PC-3 (cell line): Measurements from ENCODE around the gene PUM2. TPM values are rescaled to one million over a fixed set of nuclear protein-coding genes. Genes with fewer than 3 reads are reported as not detected.
"Not testable (repeated sequence)": the region's sequence is repeated elsewhere in the genome, so short reads cannot be mapped to it uniquely, and the experiment has no call there.

Experiments used
- ATAC-seq: fragments of 200-7000 bp; cut with Tn5 transposase; 2 replicates; pipeline ENCODE4 v1.9.1; 2020; ENCODE audit warnings: mild to moderate bottlenecking, moderate library complexity
- BruUV-seq: library from RNA; stranded (reverse); fragments of 400-500 nt; replicated peaks from 2 replicates; lab custom pipeline; 2021; lab: Mats Ljungman, UMichigan
- CTCF ChIA-PET: fragments of 300-600 bp; sonication (Branson Sonifier 250); formaldehyde crosslinking; loops from one replicate; lab custom pipeline; 2022; ENCODE audit warnings: antibody characterized with exemption; lab: Charles Lee
- POLR2A ChIA-PET: fragments of 300-600 bp; sonication (Branson Sonifier 250); formaldehyde crosslinking; loops from one replicate; lab custom pipeline; 2022; ENCODE audit warnings: antibody characterized with exemption; ENCODE audit not compliant: unreplicated experiment; lab: Charles Lee
- DNase-seq: peaks from one replicate; pipeline ENCODE4 v3.0.0-alpha.2; 2015
- H2AFZ ChIP-seq: fragments of 300-600 bp; sonication (generic); 2 replicates; pipeline ENCODE4 v1.6.0; 2016; ENCODE audit warnings: antibody characterized with exemption, low read length
- H3F3A ChIP-seq: fragments of 300-600 bp; sonication (generic); one replicate; pipeline ENCODE4 v1.6.0; 2017; ENCODE audit warnings: antibody characterized with exemption, low read length, control low read depth, mild to moderate bottlenecking; ENCODE audit not compliant: unreplicated experiment
- H3K27ac ChIP-seq: fragments of 300-600 bp; sonication (generic); 2 replicates; pipeline ENCODE4 v1.5.1; 2016; ENCODE audit warnings: mild to moderate bottlenecking, low read length
- H3K27me3 ChIP-seq: fragments of 300-600 bp; sonication (generic); 2 replicates; pipeline ENCODE4 v1.6.1; 2016; ENCODE audit warnings: low read length, mixed read lengths
- H3K36me3 ChIP-seq: fragments of 300-600 bp; sonication (generic); 2 replicates; pipeline ENCODE4 v1.6.1; 2016; ENCODE audit warnings: low read depth, mixed run types, low read length, mixed read lengths
- H3K4me1 ChIP-seq: fragments of 300-600 bp; sonication (generic); 2 replicates; pipeline ENCODE4 v1.5.1; 2016; ENCODE audit warnings: low read length; ENCODE audit not compliant: insufficient read depth
- H3K4me2 ChIP-seq: fragments of 300-600 bp; sonication (generic); 2 replicates; pipeline ENCODE4 v1.6.0; 2016; ENCODE audit warnings: low read length
- H3K4me3 ChIP-seq: fragments of 300-600 bp; sonication (generic); 2 replicates; pipeline ENCODE4 v1.5.1; 2016; ENCODE audit warnings: mild to moderate bottlenecking, low read length, mixed read lengths
- H3K79me2 ChIP-seq: fragments of 300-600 bp; sonication (generic); 2 replicates; pipeline ENCODE4 v1.6.1; 2017; ENCODE audit warnings: low read length, mixed read lengths
- H3K9ac ChIP-seq: fragments of 300-600 bp; sonication (generic); 2 replicates; pipeline ENCODE4 v1.6.0; 2016; ENCODE audit warnings: mild to moderate bottlenecking, low read length
- H3K9me2 ChIP-seq: fragments of 300-600 bp; sonication (generic); replicated peaks from 2 replicates; pipeline ENCODE4 v1.6.1; 2016; ENCODE audit warnings: mixed run types, low read length, mixed read lengths
- H3K9me3 ChIP-seq: fragments of 300-600 bp; sonication (generic); 2 replicates; pipeline ENCODE4 v1.6.1; 2016; ENCODE audit warnings: low read length, mixed read lengths
- H4K20me1 ChIP-seq: fragments of 300-600 bp; sonication (generic); 2 replicates; pipeline ENCODE4 v1.6.1; 2016; ENCODE audit warnings: low read length, mixed read lengths
- CTCF ChIP-seq: fragments of 300-600 bp; sonication (generic); conservative IDR thresholded peaks from 2 replicates; pipeline ENCODE4 v1.5.1; 2017; ENCODE audit warnings: antibody characterized with exemption, low read depth, mild to moderate bottlenecking, low read length
- EZH2 ChIP-seq: fragments of 300-600 bp; sonication (generic); IDR thresholded peaks from one replicate; pipeline ENCODE4 v1.6.1; 2017; ENCODE audit warnings: antibody characterized with exemption, mild to moderate bottlenecking, low read length; ENCODE audit not compliant: unreplicated experiment
- EZH2phosphoT487 ChIP-seq: fragments of 300-600 bp; sonication (generic); IDR thresholded peaks from 2 replicates; pipeline ENCODE4 v1.6.1; 2018; ENCODE audit warnings: mild to moderate bottlenecking, antibody characterized with exemption, low read length, borderline replicate concordance
- intact Hi-C: fragments of 100-400 bp; cut with micrococcal nuclease; formaldehyde crosslinking; loops from 2 replicates; pipeline ENCODE4 v1.9.0; 2023
- total RNA-seq: library from RNA; depleted of rRNA; stranded (reverse); fragments of >200 nt; gene quantifications from 2 replicates; pipeline ENCODE4 v1.2.3, GENCODE V29; 2014

Gene PUM2
- total RNA-seq, 1 experiment from 2014 or later, result 14.9 TPM

GRCh38 chr2:20250436-20250835, 100.2 kb downstream of the PUM2 start:
- Histone ChIP-seq H3K9ac (no peak overlapping the region), H3K4me3 (no peak overlapping the region), H3K9me3 (no peaks in the 10 kb centered on the region), H3K9me2 (no peaks in the 10 kb centered on the region), H4K20me1 (no peaks in the 10 kb centered on the region), H3K4me2 (no peak overlapping the region), H2AFZ (no peak overlapping the region), H3K4me1 (no peaks in the 10 kb centered on the region), H3K36me3 (peaks cover 74% of the 10 kb centered on the region), H3K27ac (no peak overlapping the region), H3F3A (no peaks in the 10 kb centered on the region), H3K79me2 (no peaks in the 10 kb centered on the region), H3K27me3 (no peaks in the 10 kb centered on the region)
- ATAC-seq, result no peak
- CTCF ChIA-PET, result no interaction called here
- no peak for TF ChIP-seq EZH2
- TF ChIP-seq EZH2phosphoT487, result no peak
- intact Hi-C loops, result no loop called here
- POLR2A ChIA-PET, result interaction anchor here (0.6 kb wide), 2 partner anchors 12 to 28 kb away, joined by 4 to 5 read pairs; no protein-coding TSS in a partner anchor
- no peak for DNase-seq
- no TSS peak for BruUV-seq

GRCh38 chr2:20249170-20249569, 101.5 kb downstream of the PUM2 start:
- ChIA-PET CTCF (no interaction called here), POLR2A (no interaction called here)
- no peaks in the 10 kb centered on the region for H3K27me3 ChIP-seq
- H3K4me3 ChIP-seq, result no peak overlapping the region
- BruUV-seq, result no TSS peak
- H4K20me1 ChIP-seq, result no peaks in the 10 kb centered on the region
- no peak overlapping the region for H3K4me2 ChIP-seq
- H3F3A ChIP-seq, result no peaks in the 10 kb centered on the region
- H2AFZ ChIP-seq, result no peak overlapping the region
- no peaks in the 10 kb centered on the region for H3K9me3 ChIP-seq
- intact Hi-C loops, result no loop called here
- H3K79me2 ChIP-seq, result no peaks in the 10 kb centered on the region
- no peak overlapping the region for H3K9ac ChIP-seq
- no peak overlapping the region for H3K27ac ChIP-seq
- no peaks in the 10 kb centered on the region for H3K4me1 ChIP-seq
- no peak for ATAC-seq
- TF ChIP-seq EZH2 (no peak), CTCF (no peak), EZH2phosphoT487 (no peak)
- peaks cover 63% of the 10 kb centered on the region for H3K36me3 ChIP-seq
- DNase-seq, result no peak
- no peaks in the 10 kb centered on the region for H3K9me2 ChIP-seq

GRCh38 chr2:20247084-20247483, 103.6 kb downstream of the PUM2 start:
- Histone ChIP-seq H3K36me3 (peaks cover 43% of the 10 kb centered on the region), H3F3A (no peaks in the 10 kb centered on the region), H3K79me2 (no peaks in the 10 kb centered on the region), H3K4me3 (no peak overlapping the region), H3K9me2 (no peaks in the 10 kb centered on the region), H3K9ac (no peak overlapping the region), H3K4me1 (no peaks in the 10 kb centered on the region), H2AFZ (no peak overlapping the region), H3K27me3 (no peaks in the 10 kb centered on the region), H3K4me2 (no peak overlapping the region), H3K9me3 (no peaks in the 10 kb centered on the region), H3K27ac (no peak overlapping the region), H4K20me1 (no peaks in the 10 kb centered on the region)
- no TSS peak for BruUV-seq
- no peak for ATAC-seq
- ChIA-PET CTCF (no interaction called here), POLR2A (no interaction called here)
- intact Hi-C loops, result no loop called here
- no peak for TF ChIP-seq EZH2phosphoT487
- TF ChIP-seq EZH2, result no peak
- no peak for TF ChIP-seq CTCF
- no peak for DNase-seq

- BruUV-seq, DNase-seq, intact Hi-C loops: not testable (repeated sequence)
Measured at GRCh38 chr2:20243637-20244036, 107.0 kb downstream of the PUM2 start.

More at GRCh38 chr2:20243637-20244036, 107.0 kb downstream of the PUM2 start:
- H3K9me2 ChIP-seq, H3K9me3 ChIP-seq, ATAC-seq, H3K4me3 ChIP-seq, H3K4me1 ChIP-seq, H4K20me1 ChIP-seq, H2AFZ ChIP-seq, POLR2A ChIA-PET, H3K27me3 ChIP-seq, H3F3A ChIP-seq, H3K27ac ChIP-seq, H3K4me2 ChIP-seq, H3K9ac ChIP-seq, CTCF ChIA-PET, H3K79me2 ChIP-seq: not testable (repeated sequence)
- H3K36me3 ChIP-seq, result peaks cover 19% of the 10 kb centered on the region
